IMR-90 (cell line): ENCODE data around the gene KRT222.

Source experiments
- CEBPB ChIP-seq: IDR thresholded peaks from 2 replicates; pipeline ENCODE4 v1.6.1; 2012; ENCODE audit warnings: low read depth, low read length, improper control_type of control experiment
- CTCF ChIP-seq: conservative IDR thresholded peaks from 2 replicates; pipeline ENCODE4 v1.5.1; 2012; ENCODE audit warnings: mild to moderate bottlenecking, low read depth, low read length, improper control_type of control experiment
- FOS ChIP-seq: fragments of 150-350 bp; IDR thresholded peaks from 2 replicates; pipeline ENCODE4 v1.6.1; 2016; ENCODE audit warnings: low read depth, low read length
- MAFK ChIP-seq: IDR thresholded peaks from 2 replicates; pipeline ENCODE4 v1.6.1; 2012; ENCODE audit warnings: low read depth, low read length, improper control_type of control experiment
- MAZ ChIP-seq: IDR thresholded peaks from 2 replicates; pipeline ENCODE4 v1.6.1; 2012; ENCODE audit warnings: low read depth, mild to moderate bottlenecking, low read length, improper control_type of control experiment, moderate library complexity, borderline replicate concordance
- MXI1 ChIP-seq: IDR thresholded peaks from 2 replicates; pipeline ENCODE4 v1.6.1; 2012; ENCODE audit warnings: low read depth, mild to moderate bottlenecking, low read length, moderate library complexity, borderline replicate concordance
- NFE2L2 ChIP-seq: fragments of 150-350 bp; IDR thresholded peaks from 2 replicates; pipeline ENCODE4 v1.6.1; 2016; ENCODE audit warnings: low read depth, mild to moderate bottlenecking, low read length
- POLR2A ChIP-seq: IDR thresholded peaks from 2 replicates; pipeline ENCODE4 v1.6.1; 2012; ENCODE audit warnings: mild to moderate bottlenecking, low read depth, low read length
- RCOR1 ChIP-seq: IDR thresholded peaks from 2 replicates; pipeline ENCODE4 v1.6.1; 2012; ENCODE audit warnings: mild to moderate bottlenecking, low read length, improper control_type of control experiment; ENCODE audit not compliant: insufficient replicate concordance
- RFX5 ChIP-seq: IDR thresholded peaks from 2 replicates; pipeline ENCODE4 v1.8.0; 2012; ENCODE audit warnings: low read depth, mild to moderate bottlenecking, low read length, moderate library complexity
- USF2 ChIP-seq: fragments of 150-350 bp; IDR thresholded peaks from 2 replicates; pipeline ENCODE4 v1.6.1; 2017; ENCODE audit warnings: mild to moderate bottlenecking, antibody characterized with exemption, low read length, low read depth

GRCh38 chr17:40615841-40616476, 49.0 kb downstream of the KRT222 start:
- TF ChIP-seq CTCF (no peak), CEBPB (no peak), MXI1 (no peak), POLR2A (no peak), MAFK (no peak), NFE2L2 (no peak), RFX5 (no peak), FOS (no peak), USF2 (no peak), MAZ (no peak), RCOR1 (no peak)
